CD8-positive, alpha-beta memory T cell (primary cell): ENCODE data around the gene MYO3B. TPM values are rescaled to one million over a fixed set of nuclear protein-coding genes. Genes with fewer than 3 reads are reported as not detected.

Source experiments
- CTCF ChIA-PET: fragments of 350-600 bp; sonication (Branson Sonifier 250); formaldehyde crosslinking; loops from one replicate; lab custom pipeline; 2021; ENCODE audit warnings: antibody characterized with exemption; lab: Charles Lee
- POLR2A ChIA-PET: fragments of 350-600 bp; sonication (Branson Sonifier 250); formaldehyde crosslinking; loops from one replicate; lab custom pipeline; 2021; ENCODE audit warnings: antibody characterized with exemption; lab: Charles Lee
- DNase-seq, 5 donors: peaks; one replicate each; pipeline versions ENCODE4 v3.0.0 to v3.0.0-alpha.2; 2020 to 2022; ENCODE audit warnings: mixed read lengths in 1 of 5
- H3K27ac ChIP-seq: one replicate; pipeline ENCODE4 v1.7.0; 2013; ENCODE audit warnings: low read depth, mild to moderate bottlenecking, low read length, moderate library complexity
- H3K27me3 ChIP-seq: 2 replicates; pipeline ENCODE4 v1.7.0; 2013; ENCODE audit warnings: low read length, mild to moderate bottlenecking; ENCODE audit not compliant: insufficient read depth, poor library complexity, severe bottlenecking
- H3K36me3 ChIP-seq: 2 replicates; pipeline ENCODE4 v1.7.0; 2013; ENCODE audit warnings: mild to moderate bottlenecking, low read length, moderate library complexity; ENCODE audit not compliant: insufficient read depth
- H3K4me1 ChIP-seq: 2 replicates; pipeline ENCODE4 v1.7.0; 2013; ENCODE audit warnings: mild to moderate bottlenecking, low read length, moderate library complexity; ENCODE audit not compliant: insufficient read depth
- H3K4me3 ChIP-seq: 2 replicates; pipeline ENCODE4 v1.7.0; 2013; ENCODE audit warnings: mild to moderate bottlenecking, low read length
- H3K9me3 ChIP-seq: 2 replicates; pipeline ENCODE4 v1.7.0; 2013; ENCODE audit warnings: mild to moderate bottlenecking, low read length
- H3K27ac Mint-ChIP-seq, 8 donors: one replicate each; pipeline ENCODE4 v1.8.0; 2020 to 2021; ENCODE audit warnings: mixed read lengths in 8 of 8, mild to moderate bottlenecking in 6 of 8, inconsistent platforms in 3 of 8, moderate library complexity in 3 of 8
- H3K27me3 Mint-ChIP-seq, 2 donors: one replicate each; pipeline ENCODE4 v1.8.0; 2020 to 2021; ENCODE audit warnings: mixed read lengths in 2 of 2, mild to moderate bottlenecking in 1 of 2, moderate library complexity in 1 of 2
- H3K36me3 Mint-ChIP-seq, 3 donors: one replicate each; pipeline ENCODE4 v1.8.0; 2020 to 2021; ENCODE audit warnings: mixed read lengths in 3 of 3, inconsistent platforms in 1 of 3, mild to moderate bottlenecking in 1 of 3
- H3K4me1 Mint-ChIP-seq, 3 donors: one replicate each; pipeline ENCODE4 v1.8.0; 2020 to 2021; ENCODE audit warnings: mixed read lengths in 3 of 3, inconsistent platforms in 1 of 3, mild to moderate bottlenecking in 1 of 3
- H3K4me3 Mint-ChIP-seq, 7 donors: one replicate each; pipeline ENCODE4 v1.8.0; 2020 to 2021; ENCODE audit warnings: mixed read lengths in 7 of 7, mild to moderate bottlenecking in 6 of 7, moderate library complexity in 4 of 7, inconsistent platforms in 2 of 7
- H3K9me3 Mint-ChIP-seq, 5 donors: one replicate each; pipeline ENCODE4 v1.8.0; 2020 to 2022; ENCODE audit warnings: mixed read lengths in 5 of 5, mild to moderate bottlenecking in 3 of 5, moderate library complexity in 2 of 5, inconsistent platforms in 1 of 5
- polyA plus RNA-seq: library from polyadenylated mRNA; unstranded; fragments of 300-500 nt; fragmentation: Illumina TruSeq; gene quantifications from one replicate; pipeline ENCODE4 v1.2.3, GENCODE V29; 2021
- total RNA-seq, 2 experiments: library from RNA; stranded (reverse); gene quantifications; one replicate each; pipeline ENCODE4 v1.2.3, GENCODE V29; 2021

Gene MYO3B
- total and polyA plus RNA-seq, 3 experiments from 2014 or later, result 0.08 to 0.33 (median 0.18) TPM

- Histone ChIP-seq H3K4me3 (no peak overlapping the region), H3K27me3 (no peaks in the 10 kb centered on the region), H3K36me3 (no peaks in the 10 kb centered on the region), H3K9me3 (no peaks in the 10 kb centered on the region), H3K27ac (no peak overlapping the region), H3K4me1 (no peaks in the 10 kb centered on the region)
- DNase-seq, result no peak
- Mint-ChIP-seq H3K4me1 (no peaks in the 10 kb centered on the region), H3K9me3 (peaks cover 0 to under 1% (median 0%) of the 10 kb centered on the region in 5 donors), H3K27ac (no peak overlapping the region), H3K27me3 (peaks cover 5 to 47% of the 10 kb centered on the region in 2 donors), H3K36me3 (no peaks in the 10 kb centered on the region), H3K4me3 (no peak overlapping the region)
- ChIA-PET CTCF (no interaction called here), POLR2A (no interaction called here)
These were observed 70.0 kb downstream of the MYO3B start for GRCh38 chr2:170247882-170248393.

- Mint-ChIP-seq H3K4me3 (no peak overlapping the region), H3K27ac (no peak overlapping the region), H3K9me3 (peaks cover 0 to 3% (median 0%) of the 10 kb centered on the region in 5 donors), H3K27me3 (peaks cover 5 to 46% of the 10 kb centered on the region in 2 donors), H3K36me3 (no peaks in the 10 kb centered on the region), H3K4me1 (no peaks in the 10 kb centered on the region)
- DNase-seq, result no peak
- CTCF ChIA-PET, result no interaction called here
- Histone ChIP-seq H3K9me3 (no peaks in the 10 kb centered on the region), H3K4me1 (no peaks in the 10 kb centered on the region), H3K4me3 (no peak overlapping the region), H3K36me3 (no peaks in the 10 kb centered on the region), H3K27me3 (no peaks in the 10 kb centered on the region), H3K27ac (no peak overlapping the region)
- POLR2A ChIA-PET, result no interaction called here
These were observed 70.8 kb downstream of the MYO3B start for GRCh38 chr2:170248574-170249393.

- Histone ChIP-seq H3K27me3 (no peaks in the 10 kb centered on the region), H3K4me3 (no peak overlapping the region), H3K27ac (no peak overlapping the region), H3K36me3 (no peaks in the 10 kb centered on the region), H3K9me3 (no peaks in the 10 kb centered on the region), H3K4me1 (no peaks in the 10 kb centered on the region)
- Mint-ChIP-seq H3K4me1 (no peaks in the 10 kb centered on the region), H3K27me3 (peaks cover 4 to 45% of the 10 kb centered on the region in 2 donors), H3K36me3 (no peaks in the 10 kb centered on the region), H3K9me3 (peaks cover 0 to 3% (median 0%) of the 10 kb centered on the region in 5 donors), H3K4me3 (no peak overlapping the region), H3K27ac (no peak overlapping the region)
- no peak for DNase-seq
- CTCF ChIA-PET, result no interaction called here
- POLR2A ChIA-PET, result no interaction called here
These were observed 71.8 kb downstream of the MYO3B start for GRCh38 chr2:170249761-170250160.

GRCh38 chr2:170250584-170250983 is 72.6 kb downstream of the MYO3B start:
- Histone ChIP-seq H3K9me3 (no peaks in the 10 kb centered on the region), H3K4me1 (no peaks in the 10 kb centered on the region), H3K4me3 (no peak overlapping the region), H3K27me3 (no peaks in the 10 kb centered on the region), H3K36me3 (no peaks in the 10 kb centered on the region), H3K27ac (no peak overlapping the region)
- CTCF ChIA-PET, result no interaction called here
- no peaks in the 10 kb centered on the region for H3K4me1 Mint-ChIP-seq
- POLR2A ChIA-PET, result no interaction called here
- peaks cover 2 to 51% of the 10 kb centered on the region in 2 donors for H3K27me3 Mint-ChIP-seq
- H3K9me3 Mint-ChIP-seq, result peaks cover 0 to 3% (median 2%) of the 10 kb centered on the region in 5 donors
- no peaks in the 10 kb centered on the region for H3K36me3 Mint-ChIP-seq
- DNase-seq, result no peak
- no peak overlapping the region for H3K4me3 Mint-ChIP-seq
- no peak overlapping the region for H3K27ac Mint-ChIP-seq

- H3K27me3 ChIP-seq, result no peaks in the 10 kb centered on the region
- H3K36me3 Mint-ChIP-seq, result no peaks in the 10 kb centered on the region
- H3K4me1 Mint-ChIP-seq, result no peaks in the 10 kb centered on the region
- H3K9me3 ChIP-seq, result no peaks in the 10 kb centered on the region
- DNase-seq, result no peak
- no peaks in the 10 kb centered on the region for H3K4me1 ChIP-seq
- no peak overlapping the region for H3K27ac ChIP-seq
- no peak overlapping the region for H3K4me3 Mint-ChIP-seq
- no peaks in the 10 kb centered on the region for H3K36me3 ChIP-seq
- H3K9me3 Mint-ChIP-seq, result peaks cover 2 to 4% (median 3%) of the 10 kb centered on the region in 5 donors
- peaks cover 2 to 62% of the 10 kb centered on the region in 2 donors for H3K27me3 Mint-ChIP-seq
- ChIA-PET CTCF (no interaction called here), POLR2A (no interaction called here)
- no peak overlapping the region for H3K4me3 ChIP-seq
- H3K27ac Mint-ChIP-seq, result no peak overlapping the region
These were observed 74.5 kb downstream of the MYO3B start for GRCh38 chr2:170252414-170252813.

GRCh38 chr2:170253721-170254230 is 75.8 kb downstream of the MYO3B start:
- no peaks in the 10 kb centered on the region for H3K9me3 ChIP-seq
- DNase-seq, result no peak
- Mint-ChIP-seq H3K36me3 (no peaks in the 10 kb centered on the region), H3K27me3 (peaks cover 2 to 62% of the 10 kb centered on the region in 2 donors), H3K4me3 (no peak overlapping the region), H3K9me3 (peaks cover 2 to 4% (median 3%) of the 10 kb centered on the region in 5 donors), H3K27ac (no peak overlapping the region), H3K4me1 (no peaks in the 10 kb centered on the region)
- H3K36me3 ChIP-seq, result no peaks in the 10 kb centered on the region
- no peak overlapping the region for H3K4me3 ChIP-seq
- ChIA-PET POLR2A (no interaction called here), CTCF (interaction anchor here (0.8 kb wide), 1 partner anchor 11 kb away, joined by 3 read pairs; no protein-coding TSS in a partner anchor)
- no peaks in the 10 kb centered on the region for H3K4me1 ChIP-seq
- H3K27me3 ChIP-seq, result no peaks in the 10 kb centered on the region
- no peak overlapping the region for H3K27ac ChIP-seq

GRCh38 chr2:170254293-170254732 is 76.4 kb downstream of the MYO3B start:
- no peaks in the 10 kb centered on the region for H3K4me1 Mint-ChIP-seq
- CTCF ChIA-PET, result no interaction called here
- H3K4me1 ChIP-seq, result no peaks in the 10 kb centered on the region
- H3K9me3 ChIP-seq, result no peaks in the 10 kb centered on the region
- no peaks in the 10 kb centered on the region for H3K27me3 ChIP-seq
- H3K36me3 ChIP-seq, result no peaks in the 10 kb centered on the region
- DNase-seq, result no peak
- H3K4me3 Mint-ChIP-seq, result no peak overlapping the region
- no peak overlapping the region for H3K27ac ChIP-seq
- no peaks in the 10 kb centered on the region for H3K36me3 Mint-ChIP-seq
- H3K4me3 ChIP-seq, result no peak overlapping the region
- H3K27ac Mint-ChIP-seq, result no peak overlapping the region
- peaks cover 2 to 4% (median 3%) of the 10 kb centered on the region in 5 donors for H3K9me3 Mint-ChIP-seq
- POLR2A ChIA-PET, result no interaction called here
- H3K27me3 Mint-ChIP-seq, result peaks cover 0 to 58% of the 10 kb centered on the region in 2 donors

GRCh38 chr2:170255137-170255536 is 77.2 kb downstream of the MYO3B start:
- Histone ChIP-seq H3K4me3 (no peak overlapping the region), H3K4me1 (no peaks in the 10 kb centered on the region), H3K27me3 (no peaks in the 10 kb centered on the region), H3K27ac (no peak overlapping the region), H3K9me3 (no peaks in the 10 kb centered on the region), H3K36me3 (no peaks in the 10 kb centered on the region)
- Mint-ChIP-seq H3K27ac (no peak overlapping the region), H3K4me1 (no peaks in the 10 kb centered on the region), H3K9me3 (peaks cover 3 to 5% (median 4%) of the 10 kb centered on the region in 5 donors), H3K27me3 (peaks cover 0 to 51% of the 10 kb centered on the region in 2 donors), H3K4me3 (no peak overlapping the region), H3K36me3 (no peaks in the 10 kb centered on the region)
- CTCF ChIA-PET, result no interaction called here
- POLR2A ChIA-PET, result no interaction called here
- no peak for DNase-seq
